ENCODE results near the gene RFX2.

Gene RFX2

DNA sequence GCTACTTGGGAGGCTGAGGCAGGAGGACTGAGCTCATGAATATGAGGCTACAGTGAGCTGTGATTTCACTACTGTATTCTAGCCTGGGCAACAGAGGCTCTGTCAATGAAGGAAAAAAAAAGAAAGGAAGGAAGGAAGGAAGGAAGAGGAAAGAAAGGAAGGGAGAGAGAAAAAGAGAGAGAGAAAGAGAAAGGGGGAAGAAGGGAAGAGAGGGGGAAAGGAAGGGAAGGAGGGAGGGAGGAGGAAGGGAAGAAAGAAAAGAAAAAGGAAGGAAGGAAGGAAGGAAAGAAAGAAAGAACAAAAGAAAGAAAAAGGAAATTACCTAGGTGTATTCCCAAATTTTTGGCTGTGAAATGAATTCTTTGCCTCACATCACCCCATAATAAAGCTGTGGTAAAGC is 7.2 kb upstream of the RFX2 start:
- TF ChIP-seq FOXM1 (IDR thresholded peaks at IDR 0.05; ENCODE audit: borderline replicate concordance) (no peak), NFRKB (IDR thresholded peaks at IDR 0.05) (no peak), SUZ12 (IDR thresholded peaks at IDR 0.05) (no peak), FOXA1 (IDR thresholded peaks at IDR 0.05) (no peak), FOXK2 (IDR thresholded peaks at IDR 0.05) (no peak), HDGF (IDR thresholded peaks at IDR 0.05; ENCODE audit: borderline replicate concordance) (no peak), BHLHE40 (IDR thresholded peaks at IDR 0.05; ENCODE audit: borderline replicate concordance) (no peak), L3MBTL2 (conservative IDR thresholded peaks at IDR 0.05) (no peak), TARDBP (IDR thresholded peaks at IDR 0.05) (no peak), SP1 (IDR thresholded peaks at IDR 0.05) (no peak), ZNF384 (IDR thresholded peaks at IDR 0.05) (no peak), CTBP1 (IDR thresholded peaks at IDR 0.05; ENCODE audit: borderline replicate concordance) (no peak), ELF4 (IDR thresholded peaks at IDR 0.05) (no peak), ARNT (IDR thresholded peaks at IDR 0.05) (no peak), LEF1 (IDR thresholded peaks at IDR 0.05; ENCODE audit: borderline replicate concordance) (no peak)
- TF ChIP-seq, protein P1, sequence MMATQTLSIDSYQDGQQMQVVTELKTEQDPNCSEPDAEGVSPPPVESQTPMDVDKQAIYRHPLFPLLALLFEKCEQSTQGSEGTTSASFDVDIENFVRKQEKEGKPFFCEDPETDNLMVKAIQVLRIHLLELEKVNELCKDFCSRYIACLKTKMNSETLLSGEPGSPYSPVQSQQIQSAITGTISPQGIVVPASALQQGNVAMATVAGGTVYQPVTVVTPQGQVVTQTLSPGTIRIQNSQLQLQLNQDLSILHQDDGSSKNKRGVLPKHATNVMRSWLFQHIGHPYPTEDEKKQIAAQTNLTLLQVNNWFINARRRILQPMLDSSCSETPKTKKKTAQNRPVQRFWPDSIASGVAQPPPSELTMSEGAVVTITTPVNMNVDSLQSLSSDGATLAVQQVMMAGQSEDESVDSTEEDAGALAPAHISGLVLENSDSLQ (IDR thresholded peaks at IDR 0.05): no peak
- no peak for DNase-seq (ENCODE audit: extremely low spot score)
- POLR2A ChIA-PET: interaction anchor here (0.9 kb wide), 1 partner anchor 17 kb away, joined by 3 read pairs; no protein-coding TSS in a partner anchor
- CTCF ChIA-PET: no interaction called here

DNA sequence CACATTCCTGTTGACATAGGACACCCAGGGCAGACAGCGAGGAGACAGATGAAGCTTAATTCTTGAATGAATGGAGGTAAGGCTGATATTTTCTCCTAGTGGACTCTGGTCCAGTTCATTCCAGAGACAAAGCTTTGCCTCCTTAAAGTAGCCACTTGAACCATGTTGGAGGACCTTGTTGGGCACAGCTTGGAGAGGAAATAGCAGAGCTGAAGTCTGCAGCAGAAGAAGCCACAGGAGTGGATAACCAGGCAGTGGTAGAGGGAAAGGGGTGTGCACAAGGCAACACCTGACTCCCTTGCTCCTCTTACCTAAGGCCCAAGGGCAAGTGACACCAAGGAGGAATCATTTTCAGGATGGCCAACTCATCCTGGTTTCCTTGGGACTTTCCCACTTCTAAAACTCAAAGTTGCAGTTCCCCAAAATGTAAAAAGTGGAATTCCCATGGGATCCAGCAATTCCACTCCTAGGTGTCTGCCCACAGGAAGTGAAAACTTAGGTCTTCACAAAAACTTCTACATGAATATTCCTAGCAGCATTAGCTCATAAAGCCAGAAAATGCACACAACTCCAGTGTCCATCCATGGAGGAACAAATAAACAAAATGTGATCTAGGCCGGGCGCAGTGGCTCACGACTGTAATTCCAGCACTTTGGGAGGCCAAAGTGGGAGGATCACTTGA is 6.6 kb upstream of the RFX2 start:
- POLR2A ChIA-PET: interaction anchor here (0.9 kb wide), 1 partner anchor 17 kb away, joined by 3 read pairs; no protein-coding TSS in a partner anchor
- no peak for DNase-seq (ENCODE audit: extremely low spot score)
- TF ChIP-seq ZNF384 (IDR thresholded peaks at IDR 0.05): no peak
- TF ChIP-seq NFRKB (IDR thresholded peaks at IDR 0.05): no peak
- TF ChIP-seq, protein P1 (IDR thresholded peaks at IDR 0.05): no peak
- TF ChIP-seq FOXK2 (IDR thresholded peaks at IDR 0.05): no peak
- TF ChIP-seq FOXA1 (IDR thresholded peaks at IDR 0.05): no peak
- TF ChIP-seq HDGF (IDR thresholded peaks at IDR 0.05; ENCODE audit: borderline replicate concordance): no peak
- TF ChIP-seq SUZ12 (IDR thresholded peaks at IDR 0.05): no peak
- no peak for TF ChIP-seq ELF4 (IDR thresholded peaks at IDR 0.05)
- no peak for TF ChIP-seq LEF1 (IDR thresholded peaks at IDR 0.05; ENCODE audit: borderline replicate concordance)
- no peak for TF ChIP-seq ARNT (IDR thresholded peaks at IDR 0.05)
- no peak for TF ChIP-seq FOXM1 (IDR thresholded peaks at IDR 0.05; ENCODE audit: borderline replicate concordance)
- TF ChIP-seq TARDBP (IDR thresholded peaks at IDR 0.05): no peak
- TF ChIP-seq SP1 (IDR thresholded peaks at IDR 0.05): no peak
- TF ChIP-seq CTBP1 (IDR thresholded peaks at IDR 0.05; ENCODE audit: borderline replicate concordance): no peak
- no peak for TF ChIP-seq L3MBTL2 (conservative IDR thresholded peaks at IDR 0.05)
- no peak for TF ChIP-seq BHLHE40 (IDR thresholded peaks at IDR 0.05; ENCODE audit: borderline replicate concordance)
- CTCF ChIA-PET: interaction anchor here (0.8 to 1.6 kb wide), 2 partner anchors 8 to 69 kb away, joined by 3 read pairs; no protein-coding TSS in a partner anchor

GRCh38 chr19:6115992-6116391 is 5.7 kb upstream of the RFX2 start:
- no peak for TF ChIP-seq BHLHE40 (IDR thresholded peaks at IDR 0.05; ENCODE audit: borderline replicate concordance)
- TF ChIP-seq FOXA1 (IDR thresholded peaks at IDR 0.05): no peak
- TF ChIP-seq ARNT (IDR thresholded peaks at IDR 0.05): no peak
- TF ChIP-seq HDGF (IDR thresholded peaks at IDR 0.05; ENCODE audit: borderline replicate concordance): no peak
- TF ChIP-seq, protein P1 (IDR thresholded peaks at IDR 0.05): no peak
- TF ChIP-seq TARDBP (IDR thresholded peaks at IDR 0.05): no peak
- no peak for DNase-seq (ENCODE audit: extremely low spot score)
- ChIA-PET POLR2A (no interaction called here), CTCF (interaction anchor here (1.6 kb wide), 1 partner anchor 68 kb away, joined by 3 read pairs; no protein-coding TSS in a partner anchor)

- ChIA-PET POLR2A (no interaction called here), CTCF (interaction anchor here (1.6 kb wide), 1 partner anchor 12 kb away, joined by 9 read pairs; no protein-coding TSS in a partner anchor)
- no peak for TF ChIP-seq CTBP1 (IDR thresholded peaks at IDR 0.05; ENCODE audit: borderline replicate concordance)
- no peak for DNase-seq (ENCODE audit: extremely low spot score)
Measured at GRCh38 chr19:6113616-6114188, 3.4 kb upstream of the RFX2 start.

GRCh38 chr19:6109947-6110346 is 353 bp downstream of the RFX2 start:
- ChIA-PET POLR2A (no interaction called here), CTCF (no interaction called here)
- TF ChIP-seq ZNF384 (IDR thresholded peaks at IDR 0.05) (no peak), BHLHE40 (IDR thresholded peaks at IDR 0.05; ENCODE audit: borderline replicate concordance) (no peak), TARDBP (IDR thresholded peaks at IDR 0.05) (no peak), ARNT (IDR thresholded peaks at IDR 0.05) (no peak), LEF1 (IDR thresholded peaks at IDR 0.05; ENCODE audit: borderline replicate concordance) (no peak), FOXK2 (IDR thresholded peaks at IDR 0.05) (no peak), SUZ12 (IDR thresholded peaks at IDR 0.05) (no peak)
- TF ChIP-seq, protein P1 (IDR thresholded peaks at IDR 0.05): no peak
- DNase-seq (ENCODE audit: extremely low spot score): no peak
